ENCODE measurements around the gene SPHKAP.

The SPHKAP gene

DNA sequence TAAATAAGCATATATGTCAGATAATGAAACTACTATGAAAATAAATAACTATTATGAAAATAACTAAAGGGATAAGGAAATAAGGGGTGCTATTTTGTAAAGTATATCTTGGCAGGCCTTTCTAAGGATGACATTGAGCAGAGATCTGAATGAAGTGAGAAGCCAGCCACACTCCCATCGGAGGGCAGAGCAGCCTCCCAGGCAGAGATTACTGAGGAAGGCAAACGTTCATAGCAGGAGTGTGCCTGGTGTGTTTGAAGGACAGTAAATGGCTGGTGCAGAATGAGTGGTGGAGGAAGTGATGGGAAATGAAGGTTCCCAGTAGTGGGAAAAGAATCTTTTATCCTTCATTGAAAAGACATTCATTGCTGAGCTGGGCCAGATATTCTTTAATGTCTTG, 62.5 kb downstream of the SPHKAP start:
- ATAC-seq: no peak

DNA sequence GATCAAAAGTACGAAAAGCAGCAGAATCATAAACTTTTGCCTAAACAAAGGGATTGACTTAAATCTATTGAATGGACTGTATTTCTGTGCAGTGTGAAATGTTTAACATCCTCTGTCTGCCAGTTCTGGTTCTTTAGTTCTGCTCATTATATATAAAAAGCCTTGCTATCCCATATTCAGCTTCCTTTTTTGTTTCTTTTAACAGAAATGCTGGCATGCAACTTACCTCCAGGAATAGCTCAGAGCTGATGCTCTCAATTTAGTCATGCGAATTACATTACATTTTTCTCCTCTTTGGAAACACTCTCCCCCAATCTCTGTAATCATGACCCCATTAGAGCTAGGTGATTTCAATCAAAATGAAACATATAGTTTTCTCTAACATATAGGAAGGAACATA, 73.6 kb downstream of the SPHKAP start:
- TF ChIP-seq ZFP30 (CRISPR knock-in tag; IDR thresholded peaks at IDR 0.05) (no peak), TSHZ2 (CRISPR knock-in tag; IDR thresholded peaks at IDR 0.05) (no peak), CSDC2 (CRISPR knock-in tag; IDR thresholded peaks at IDR 0.05) (no peak), ESRRG (CRISPR knock-in tag; IDR thresholded peaks at IDR 0.05) (no peak), ZFP3 (CRISPR knock-in tag; IDR thresholded peaks at IDR 0.05) (no peak), CSRNP3 (CRISPR knock-in tag; IDR thresholded peaks at IDR 0.05) (no peak), OSR1 (CRISPR knock-in tag; IDR thresholded peaks at IDR 0.05) (no peak), TCF4 (CRISPR knock-in tag; IDR thresholded peaks at IDR 0.05; ENCODE audit: borderline replicate concordance) (no peak), ZNF8 (CRISPR knock-in tag; IDR thresholded peaks at IDR 0.05) (no peak), CREB5 (CRISPR knock-in tag; IDR thresholded peaks at IDR 0.05; ENCODE audit: low read depth) (no peak), ZNF565 (CRISPR knock-in tag; conservative IDR thresholded peaks at IDR 0.05; ENCODE audit: low read depth) (no peak), BACH2 (CRISPR knock-in tag; IDR thresholded peaks at IDR 0.05; ENCODE audit: borderline replicate concordance) (no peak), RARB (CRISPR knock-in tag; IDR thresholded peaks at IDR 0.05) (no peak)
- ATAC-seq: no peak

More for the DNA sequence above, 62.5 kb downstream of the SPHKAP start:
- TF ChIP-seq ARNTL (CRISPR knock-in tag; IDR thresholded peaks at IDR 0.05; ENCODE audit: borderline replicate concordance, low read depth) (no peak), CREB5 (CRISPR knock-in tag; IDR thresholded peaks at IDR 0.05; ENCODE audit: low read depth) (no peak), TCF4 (CRISPR knock-in tag; IDR thresholded peaks at IDR 0.05; ENCODE audit: borderline replicate concordance) (no peak), ZC3H10 (CRISPR knock-in tag; IDR thresholded peaks at IDR 0.05) (no peak), GLIS3 (CRISPR knock-in tag; IDR thresholded peaks at IDR 0.05) (no peak), SNAI2 (CRISPR knock-in tag; IDR thresholded peaks at IDR 0.05) (no peak), RARB (CRISPR knock-in tag; IDR thresholded peaks at IDR 0.05) (no peak), BACH2 (CRISPR knock-in tag; IDR thresholded peaks at IDR 0.05; ENCODE audit: borderline replicate concordance) (no peak), ZFP30 (CRISPR knock-in tag; IDR thresholded peaks at IDR 0.05) (no peak), ZNF8 (CRISPR knock-in tag; IDR thresholded peaks at IDR 0.05) (no peak), ZNF565 (CRISPR knock-in tag; conservative IDR thresholded peaks at IDR 0.05; ENCODE audit: low read depth) (no peak), ISL1 (CRISPR knock-in tag; IDR thresholded peaks at IDR 0.05) (no peak), ZNF70 (CRISPR knock-in tag; IDR thresholded peaks at IDR 0.05) (no peak), CSRNP3 (CRISPR knock-in tag; IDR thresholded peaks at IDR 0.05) (no peak), POU6F1 (CRISPR knock-in tag; IDR thresholded peaks at IDR 0.05; ENCODE audit: borderline replicate concordance, low read depth) (no peak), CSDC2 (CRISPR knock-in tag; IDR thresholded peaks at IDR 0.05) (no peak), TOX (CRISPR knock-in tag; IDR thresholded peaks at IDR 0.05; ENCODE audit: borderline replicate concordance) (no peak), ESRRG (CRISPR knock-in tag; IDR thresholded peaks at IDR 0.05) (no peak)

All from SK-N-SH treated with all-trans-retinoic acid at 6 μM for 48 hours (cell line).